ENCODE results near the gene ANKRD60. TPM values are rescaled to one million over a fixed set of nuclear protein-coding genes. Genes with fewer than 3 reads are reported as not detected.

The ANKRD60 gene
- total and polyA plus RNA-seq, 7 experiments from 2014 or later: not detected

GRCh38 chr20:58240471-58240870, 12.0 kb upstream of the ANKRD60 start:
- DNase-seq: no peak
- CTCF ChIA-PET: interaction anchor here (1.0 kb wide), 1 partner anchor 198 kb away, joined by 5 read pairs; no protein-coding TSS in a partner anchor
- H3K27ac ChIP-seq (ENCODE audit: low read depth, low read length): no peak overlapping the region
- intact Hi-C loops (cut with micrococcal nuclease): no loop called here
- peaks cover 0 to 21% (median 16%) of the 10 kb centered on the region in 7 donors for H3K4me1 Mint-ChIP-seq
- H3K27me3 ChIP-seq (ENCODE audit: control insufficient read depth in 2 of 2, insufficient read depth in 2 of 2, low read length in 2 of 2): no peaks in the 10 kb centered on the region
- no peaks in the 10 kb centered on the region for H3K4me1 ChIP-seq (ENCODE audit: control insufficient read depth in 2 of 2, insufficient read depth in 2 of 2, low read length in 2 of 2)
- ATAC-seq: no peak
- POLR2A ChIA-PET: no interaction called here
- H3K4me3 ChIP-seq (ENCODE audit: low read length): no peak overlapping the region
- H3K36me3 Mint-ChIP-seq: peaks cover 0 to 17% (median 11%) of the 10 kb centered on the region in 5 donors
- no peaks in the 10 kb centered on the region for H3K9me3 Mint-ChIP-seq
- peaks cover 0 to 29% (median 0%) of the 10 kb centered on the region in 3 experiments for H3K36me3 ChIP-seq (ENCODE audit: control insufficient read depth in 2 of 3, insufficient read depth in 3 of 3, low read length in 3 of 3)
- no peak overlapping the region for H3K27ac Mint-ChIP-seq
- H3K9me3 ChIP-seq (ENCODE audit: control insufficient read depth in 2 of 3, low read length in 3 of 3): no peaks in the 10 kb centered on the region
- H3K4me3 Mint-ChIP-seq: no peak overlapping the region
- no peaks in the 10 kb centered on the region for H3K27me3 Mint-ChIP-seq

GRCh38 chr20:58239216-58239615, 10.8 kb upstream of the ANKRD60 start:
- peaks cover 0 to 20% (median 0%) of the 10 kb centered on the region in 3 experiments for H3K36me3 ChIP-seq (ENCODE audit: control insufficient read depth in 2 of 3, insufficient read depth in 3 of 3, low read length in 3 of 3)
- Mint-ChIP-seq H3K27ac (peak overlapping the region in 2 of 9 donors; percentile 2 to 47), H3K27me3 (no peaks in the 10 kb centered on the region), H3K36me3 (peaks cover 0 to 8% (median 4%) of the 10 kb centered on the region in 5 donors), H3K4me1 (peaks cover 0 to 22% (median 17%) of the 10 kb centered on the region in 7 donors), H3K9me3 (no peaks in the 10 kb centered on the region), H3K4me3 (no peak overlapping the region)
- H3K4me3 ChIP-seq (ENCODE audit: low read length): no peak overlapping the region
- POLR2A ChIA-PET: interaction anchor here (0.6 kb wide), 1 partner anchor 883 kb away, joined by 4 read pairs; no protein-coding TSS in a partner anchor
- intact Hi-C loops (cut with micrococcal nuclease): loop anchor here (5.0 to 10.0 kb wide), 4 partner anchors 123 to 1166 kb away; partner anchors contain the start of gene ATP5F1E (in 1 of the 2)
- H3K9me3 ChIP-seq (ENCODE audit: control insufficient read depth in 2 of 3, low read length in 3 of 3): no peaks in the 10 kb centered on the region
- no peak for DNase-seq
- H3K4me1 ChIP-seq (ENCODE audit: control insufficient read depth in 2 of 2, insufficient read depth in 2 of 2, low read length in 2 of 2): no peaks in the 10 kb centered on the region
- no peak for ATAC-seq
- no peaks in the 10 kb centered on the region for H3K27me3 ChIP-seq (ENCODE audit: control insufficient read depth in 2 of 2, insufficient read depth in 2 of 2, low read length in 2 of 2)
- no peak overlapping the region for H3K27ac ChIP-seq (ENCODE audit: low read depth, low read length)
- CTCF ChIA-PET: interaction anchor here (0.5 to 2.6 kb wide), 2 partner anchors 160 to 208 kb away, joined by 4 to 12 read pairs; no protein-coding TSS in a partner anchor

GRCh38 chr20:58238490-58238889, 10.0 kb upstream of the ANKRD60 start:
- Histone ChIP-seq H3K4me1 (ENCODE audit: control insufficient read depth in 2 of 2, insufficient read depth in 2 of 2, low read length in 2 of 2) (no peaks in the 10 kb centered on the region), H3K27ac (ENCODE audit: low read depth, low read length) (no peak overlapping the region), H3K36me3 (ENCODE audit: control insufficient read depth in 2 of 3, insufficient read depth in 3 of 3, low read length in 3 of 3) (peaks cover 0 to 20% (median 0%) of the 10 kb centered on the region in 3 experiments), H3K9me3 (ENCODE audit: control insufficient read depth in 2 of 3, low read length in 3 of 3) (no peaks in the 10 kb centered on the region), H3K4me3 (ENCODE audit: low read length) (no peak overlapping the region), H3K27me3 (ENCODE audit: control insufficient read depth in 2 of 2, insufficient read depth in 2 of 2, low read length in 2 of 2) (no peaks in the 10 kb centered on the region)
- ChIA-PET CTCF (interaction anchor here (0.5 to 2.6 kb wide), 3 partner anchors 41 to 209 kb away, joined by 4 to 12 read pairs (median 5); no protein-coding TSS in a partner anchor), POLR2A (interaction anchor here (0.6 kb wide), 1 partner anchor 884 kb away, joined by 4 read pairs; no protein-coding TSS in a partner anchor)
- H3K27me3 Mint-ChIP-seq: no peaks in the 10 kb centered on the region
- H3K36me3 Mint-ChIP-seq: peaks cover 0 to 11% (median 3%) of the 10 kb centered on the region in 5 donors
- H3K9me3 Mint-ChIP-seq: no peaks in the 10 kb centered on the region
- peak overlapping the region in 1 of 10 donors; percentile 88 for H3K4me3 Mint-ChIP-seq
- intact Hi-C loops (cut with micrococcal nuclease): loop anchor here (5.0 to 10.0 kb wide), 4 partner anchors 124 to 1166 kb away; partner anchors contain the start of gene ATP5F1E (in 1 of the 2)
- H3K4me1 Mint-ChIP-seq: peaks cover 2 to 25% (median 17%) of the 10 kb centered on the region in 7 donors
- ATAC-seq (no peak), DNase-seq (no peak)
- H3K27ac Mint-ChIP-seq: peak overlapping the region in 3 of 9 donors; percentile 62 to 79 (median 71)

- Mint-ChIP-seq H3K27me3 (no peaks in the 10 kb centered on the region), H3K4me3 (peak overlapping the region in 9 of 10 donors; percentile 77 to 94 (median 93)), H3K27ac (peak overlapping the region; percentile 71 to 96 (median 89)), H3K9me3 (no peaks in the 10 kb centered on the region), H3K36me3 (peaks cover 0 to 7% (median 0%) of the 10 kb centered on the region in 5 donors), H3K4me1 (peaks cover 2 to 25% (median 17%) of the 10 kb centered on the region in 7 donors)
- Histone ChIP-seq H3K27me3 (ENCODE audit: control insufficient read depth in 2 of 2, insufficient read depth in 2 of 2, low read length in 2 of 2) (no peaks in the 10 kb centered on the region), H3K36me3 (ENCODE audit: control insufficient read depth in 2 of 3, insufficient read depth in 3 of 3, low read length in 3 of 3) (peaks cover 0 to 14% (median 0%) of the 10 kb centered on the region in 3 experiments), H3K9me3 (ENCODE audit: control insufficient read depth in 2 of 3, low read length in 3 of 3) (no peaks in the 10 kb centered on the region), H3K4me1 (ENCODE audit: control insufficient read depth in 2 of 2, insufficient read depth in 2 of 2, low read length in 2 of 2) (no peaks in the 10 kb centered on the region), H3K27ac (ENCODE audit: low read depth, low read length) (peak overlapping the region; percentile 76), H3K4me3 (ENCODE audit: low read length) (peak overlapping the region; percentile 65)
- ATAC-seq: no peak
- CTCF ChIA-PET: interaction anchor here (0.6 to 2.6 kb wide), 6 partner anchors 13 to 908 kb away, joined by 3 to 12 read pairs (median 4); no protein-coding TSS in a partner anchor
- POLR2A ChIA-PET: interaction anchor here (0.7 kb wide), 1 partner anchor 9 kb away, joined by 5 read pairs; no protein-coding TSS in a partner anchor
- intact Hi-C loops (cut with micrococcal nuclease): loop anchor here (1.0 to 10.0 kb wide), 12 partner anchors 69 to 1259 kb away; partner anchors contain the start of genes VAPB (in 2 of the 2), ATP5F1E (in 1 of the 2), NPEPL1 (in 1 of the 2) and RAB22A (in 1 of the 2)
- no peak for DNase-seq
These were observed 9.1 kb upstream of the ANKRD60 start for GRCh38 chr20:58237318-58238132.

- Histone ChIP-seq H3K9me3 (ENCODE audit: control insufficient read depth in 2 of 3, low read length in 3 of 3) (no peaks in the 10 kb centered on the region), H3K27me3 (ENCODE audit: control insufficient read depth in 2 of 2, insufficient read depth in 2 of 2, low read length in 2 of 2) (no peaks in the 10 kb centered on the region), H3K4me1 (ENCODE audit: control insufficient read depth in 2 of 2, insufficient read depth in 2 of 2, low read length in 2 of 2) (no peaks in the 10 kb centered on the region), H3K27ac (ENCODE audit: low read depth, low read length) (peak overlapping the region; percentile 76), H3K36me3 (ENCODE audit: control insufficient read depth in 2 of 3, insufficient read depth in 3 of 3, low read length in 3 of 3) (peaks cover 0 to 6% (median 0%) of the 10 kb centered on the region in 3 experiments), H3K4me3 (ENCODE audit: low read length) (peak overlapping the region; percentile 65)
- peaks cover 2 to 25% (median 17%) of the 10 kb centered on the region in 7 donors for H3K4me1 Mint-ChIP-seq
- peak overlapping the region; percentile 77 to 94 (median 92) for H3K4me3 Mint-ChIP-seq
- ATAC-seq (peak; percentile 96), DNase-seq (peak; percentile 62 to 90 (median 80))
- H3K36me3 Mint-ChIP-seq: peaks cover 0 to 7% (median 0%) of the 10 kb centered on the region in 5 donors
- H3K27me3 Mint-ChIP-seq: no peaks in the 10 kb centered on the region
- ChIA-PET POLR2A (interaction anchor here (0.7 to 1.7 kb wide), 3 partner anchors 9 to 457 kb away, joined by 3 to 5 read pairs (median 5); partner anchors contain the start of gene STX16), CTCF (interaction anchor here (0.7 to 2.6 kb wide), 6 partner anchors 12 to 909 kb away, joined by 3 to 12 read pairs (median 4); no protein-coding TSS in a partner anchor)
- intact Hi-C loops (cut with micrococcal nuclease): loop anchor here (1.0 to 10.0 kb wide), 13 partner anchors 70 to 1260 kb away; partner anchors contain the start of genes VAPB (in 2 of the 2), ATP5F1E (in 1 of the 2), GNAS (in 1 of the 2) and NPEPL1 (in 1 of the 2)
- no peaks in the 10 kb centered on the region for H3K9me3 Mint-ChIP-seq
- H3K27ac Mint-ChIP-seq: peak overlapping the region; percentile 71 to 96 (median 91)
These were observed 8.3 kb upstream of the ANKRD60 start for GRCh38 chr20:58236612-58237317.

All from naive thymus-derived CD4-positive, alpha-beta T cell (primary cell).